Effector CD4-positive, alpha-beta T cell (primary cell): ENCODE data around the gene PEX14.

Source experiments
- DNase-seq: peaks from one replicate; pipeline ENCODE4 v3.0.0-alpha.2; 2020

PEX14 gene

GRCh38 chr1:10671622-10672342 lies 197.0 kb downstream of the PEX14 start:
- DNase-seq = no peak

GRCh38 chr1:10672343-10673050 lies 197.7 kb downstream of the PEX14 start:
- no peak for DNase-seq

- DNase-seq = no peak
These were observed 198.5 kb downstream of the PEX14 start for GRCh38 chr1:10673109-10673711.

GRCh38 chr1:10674222-10674621 lies 199.5 kb downstream of the PEX14 start:
- no peak for DNase-seq

- no peak for DNase-seq
These were observed 200.2 kb downstream of the PEX14 start for GRCh38 chr1:10674700-10675609.

GRCh38 chr1:10675813-10676212 lies 201.1 kb downstream of the PEX14 start:
- DNase-seq = no peak

GRCh38 chr1:10676963-10677362 lies 202.2 kb downstream of the PEX14 start:
- DNase-seq = no peak

- no peak for DNase-seq
These were observed 203.0 kb downstream of the PEX14 start for GRCh38 chr1:10677491-10678391.

- DNase-seq = no peak
These were observed 203.7 kb downstream of the PEX14 start for GRCh38 chr1:10678402-10678801.

- no peak for DNase-seq
These were observed 204.1 kb downstream of the PEX14 start for GRCh38 chr1:10678852-10679251.

- DNase-seq = no peak
These were observed 204.9 kb downstream of the PEX14 start for GRCh38 chr1:10679496-10680220.
